Keratinocyte (primary cell): ENCODE measurements around the gene BNIP5. TPM values are rescaled to one million over a fixed set of nuclear protein-coding genes. Genes with fewer than 3 reads are reported as not detected.

Experiments used
- DNase-seq: peaks from one replicate; pipeline ENCODE4 v3.0.0-alpha.2; 2011; ENCODE audit warnings: low read depth, missing footprints, low spot score
- FAIRE-seq: peaks from 2 replicates; lab custom pipeline; 2011; peaks lifted over from hg19 to GRCh38; lab: Jason Lieb, UNC
- H2AFZ ChIP-seq: 2 replicates; pipeline ENCODE4 v1.6.0; 2012; ENCODE audit warnings: low read length, control low read depth, inconsistent platforms; ENCODE audit not compliant: control insufficient read depth
- H3K27ac ChIP-seq: 2 replicates; pipeline ENCODE4 v1.5.1; 2011; ENCODE audit warnings: low read length; ENCODE audit not compliant: control insufficient read depth, insufficient read depth
- H3K27me3 ChIP-seq: 3 replicates; pipeline ENCODE4 v1.6.0; 2011; ENCODE audit warnings: low read length; ENCODE audit not compliant: control insufficient read depth, insufficient read depth; ENCODE audit errors: extremely low read depth
- H3K36me3 ChIP-seq, 2 experiments: 2 replicates in 1 of 2; 3 replicates in 1 of 2; pipeline ENCODE4 v1.5.1; 2011; ENCODE audit warnings: low read length in 2 of 2, mild to moderate bottlenecking in 1 of 2; ENCODE audit not compliant: control insufficient read depth in 2 of 2, insufficient read depth in 2 of 2; ENCODE audit errors: extremely low read depth in 1 of 2
- H3K4me1 ChIP-seq: 3 replicates; pipeline ENCODE4 v1.5.1; 2011; ENCODE audit warnings: low read length; ENCODE audit not compliant: control insufficient read depth, insufficient read depth; ENCODE audit errors: extremely low read depth
- H3K4me2 ChIP-seq: 3 replicates; pipeline ENCODE4 v1.6.0; 2011; ENCODE audit warnings: low read depth, low read length; ENCODE audit not compliant: control insufficient read depth, insufficient read depth; ENCODE audit errors: extremely low read depth
- H3K4me3 ChIP-seq, 3 experiments: fragments of 200-600 bp in 1 of 3; sonication (generic) in 1 of 3; 2 replicates in 2 of 3; 3 replicates in 1 of 3; pipeline ENCODE4 v1.5.1; 2011 to 2016; ENCODE audit warnings: low read length in 3 of 3, mild to moderate bottlenecking in 3 of 3, control low read depth in 2 of 3, inconsistent platforms in 1 of 3, low read depth in 1 of 3, mixed read lengths in 1 of 3, mixed run types in 1 of 3, moderate library complexity in 1 of 3; ENCODE audit not compliant: control insufficient read depth in 2 of 3, insufficient read depth in 2 of 3; ENCODE audit errors: extremely low read depth in 1 of 3
- H3K79me2 ChIP-seq: 2 replicates; pipeline ENCODE4 v1.6.0; 2012; ENCODE audit warnings: low read length; ENCODE audit not compliant: control insufficient read depth, insufficient read depth
- H3K9ac ChIP-seq: 3 replicates; pipeline ENCODE4 v1.6.0; 2011; ENCODE audit warnings: low read length; ENCODE audit not compliant: control insufficient read depth, insufficient read depth; ENCODE audit errors: extremely low read depth
- H3K9me1 ChIP-seq: 3 replicates; pipeline ENCODE4 v1.6.0; 2011; ENCODE audit warnings: low read length; ENCODE audit not compliant: control insufficient read depth, insufficient read depth; ENCODE audit errors: extremely low read depth
- H3K9me3 ChIP-seq: 2 replicates; pipeline ENCODE4 v1.5.1; 2012; ENCODE audit warnings: low read depth, low read length; ENCODE audit not compliant: control insufficient read depth
- H4K20me1 ChIP-seq: 3 replicates; pipeline ENCODE4 v1.6.0; 2011; ENCODE audit warnings: low read length; ENCODE audit not compliant: control insufficient read depth, insufficient read depth; ENCODE audit errors: extremely low read depth
- EZH2 ChIP-seq: IDR thresholded peaks from one replicate; pipeline ENCODE4 v1.6.1; 2012; ENCODE audit warnings: inconsistent platforms, mild to moderate bottlenecking, low read length, moderate library complexity
- dilution Hi-C: fragments of 300-500 bp; cut with MboI; formaldehyde crosslinking; loops from one replicate; pipeline ENCODE4 v1.7.0; 2020; ENCODE audit warnings: low sequenced_read_pairs; ENCODE audit not compliant: extremely low pct_ligation_motif_present
- polyA plus RNA-seq, 5 experiments: library from polyadenylated mRNA; depleted of rRNA in 3 of 5; stranded (reverse) in 3 of 5; stranded (forward) in 1 of 5; unstranded in 1 of 5; fragments of >200 nt; gene quantifications; 1 replicate in 1 of 5; 2 replicates in 3 of 5; 3 replicates in 1 of 5; pipeline versions ENCODE4 v1.2.1 to v1.2.3, GENCODE V29; 2011 to 2012; ENCODE audit warnings: missing spikeins in 2 of 5, low read depth in 1 of 5, low replicate concordance in 1 of 5
- TF ChIP-seq, protein P1 (sequence below), 3 experiments: IDR thresholded peaks in 1 of 3; conservative IDR thresholded peaks in 1 of 3; optimal IDR thresholded peaks in 1 of 3; 2 replicates in 2 of 3; 3 replicates in 1 of 3; pipeline versions ENCODE3 to v1.5.1; 2011; ENCODE audit warnings: low read length in 3 of 3, mild to moderate bottlenecking in 3 of 3, moderate library complexity in 2 of 3, control low read depth in 1 of 3, inconsistent platforms in 1 of 3; ENCODE audit not compliant: insufficient read depth in 2 of 3; ENCODE audit errors: extremely low read depth in 1 of 3

BNIP5 gene
- polyA plus RNA-seq, 1 donor (not counting 4 experiments of a cell fraction or from before 2014, with no cell fraction given) = not detected

- Histone ChIP-seq H3K9me1 (no peaks in the 10 kb centered on the region), H3K36me3 (no peaks in the 10 kb centered on the region), H3K27me3 (no peaks in the 10 kb centered on the region), H4K20me1 (no peaks in the 10 kb centered on the region), H3K9ac (no peak overlapping the region), H3K4me1 (no peaks in the 10 kb centered on the region), H3K4me2 (no peak overlapping the region), H3K4me3 (no peak overlapping the region), H3K79me2 (no peaks in the 10 kb centered on the region), H3K9me3 (no peaks in the 10 kb centered on the region), H3K27ac (no peak overlapping the region), H2AFZ (no peak overlapping the region)
- FAIRE-seq = peak; percentile 86
- dilution Hi-C loops = no loop called here
- TF ChIP-seq, protein P1, sequence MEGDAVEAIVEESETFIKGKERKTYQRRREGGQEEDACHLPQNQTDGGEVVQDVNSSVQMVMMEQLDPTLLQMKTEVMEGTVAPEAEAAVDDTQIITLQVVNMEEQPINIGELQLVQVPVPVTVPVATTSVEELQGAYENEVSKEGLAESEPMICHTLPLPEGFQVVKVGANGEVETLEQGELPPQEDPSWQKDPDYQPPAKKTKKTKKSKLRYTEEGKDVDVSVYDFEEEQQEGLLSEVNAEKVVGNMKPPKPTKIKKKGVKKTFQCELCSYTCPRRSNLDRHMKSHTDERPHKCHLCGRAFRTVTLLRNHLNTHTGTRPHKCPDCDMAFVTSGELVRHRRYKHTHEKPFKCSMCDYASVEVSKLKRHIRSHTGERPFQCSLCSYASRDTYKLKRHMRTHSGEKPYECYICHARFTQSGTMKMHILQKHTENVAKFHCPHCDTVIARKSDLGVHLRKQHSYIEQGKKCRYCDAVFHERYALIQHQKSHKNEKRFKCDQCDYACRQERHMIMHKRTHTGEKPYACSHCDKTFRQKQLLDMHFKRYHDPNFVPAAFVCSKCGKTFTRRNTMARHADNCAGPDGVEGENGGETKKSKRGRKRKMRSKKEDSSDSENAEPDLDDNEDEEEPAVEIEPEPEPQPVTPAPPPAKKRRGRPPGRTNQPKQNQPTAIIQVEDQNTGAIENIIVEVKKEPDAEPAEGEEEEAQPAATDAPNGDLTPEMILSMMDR (optimal IDR thresholded peaks at IDR 0.05 in 1 of 3, IDR thresholded peaks at IDR 0.05 in 1 of 3, conservative IDR thresholded peaks at IDR 0.05 in 1 of 3; ENCODE audit: extremely low read depth in 1 of 3, insufficient read depth in 2 of 3, low read length in 3 of 3) = peak; percentile 97 to 99 (median 99)
- no peak for TF ChIP-seq EZH2
- peak; percentile 61 for DNase-seq
Observed at GRCh38 chr6:36302227-36302976, 34.3 kb downstream of the BNIP5 start.

DNA sequence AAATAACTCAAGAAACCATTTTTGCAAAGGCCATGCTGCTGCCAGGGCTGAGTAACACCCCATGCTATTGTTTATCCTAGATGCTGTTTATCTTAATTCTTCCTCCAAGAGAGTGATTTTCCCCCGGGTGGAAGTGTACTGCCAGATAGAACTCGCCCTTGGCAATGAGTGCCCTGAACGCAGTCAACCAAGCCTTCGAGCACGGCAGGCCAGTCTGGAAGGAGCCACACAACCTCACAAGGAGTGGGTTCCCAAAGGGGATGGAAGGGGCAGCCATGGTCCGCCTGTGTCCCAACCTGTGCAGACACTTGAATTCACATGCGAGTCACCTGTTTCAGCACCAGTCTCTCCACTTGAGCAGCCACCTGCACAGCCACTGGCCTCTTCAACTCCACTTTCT lies 34.9 kb downstream of the BNIP5 start:
- Histone ChIP-seq H3K36me3 (no peaks in the 10 kb centered on the region), H3K79me2 (no peaks in the 10 kb centered on the region), H3K4me2 (no peak overlapping the region), H3K27ac (no peak overlapping the region), H3K4me1 (no peaks in the 10 kb centered on the region), H3K4me3 (no peak overlapping the region), H3K9ac (no peak overlapping the region), H2AFZ (no peak overlapping the region), H3K9me1 (no peaks in the 10 kb centered on the region), H3K9me3 (no peaks in the 10 kb centered on the region), H3K27me3 (no peaks in the 10 kb centered on the region), H4K20me1 (no peaks in the 10 kb centered on the region)
- FAIRE-seq (no peak), DNase-seq (no peak)
- TF ChIP-seq, protein P1 (optimal IDR thresholded peaks at IDR 0.05 in 1 of 3, IDR thresholded peaks at IDR 0.05 in 1 of 3, conservative IDR thresholded peaks at IDR 0.05 in 1 of 3; ENCODE audit: extremely low read depth in 1 of 3, insufficient read depth in 2 of 3, low read length in 3 of 3) = no peak
- TF ChIP-seq EZH2 = no peak
- dilution Hi-C loops = no loop called here
